Esophagus muscularis mucosa (tissue), 4 donors: ENCODE results near the gene SUMO1.

Source experiments
- EP300 ChIP-seq: sonication (generic); formaldehyde crosslinking; IDR thresholded peaks from one replicate; pipeline ENCODE4 v1.6.1; 2017; ENCODE audit warnings: antibody characterized with exemption
- POLR2A ChIP-seq: fragments of 450-650 bp; IDR thresholded peaks from one replicate; pipeline ENCODE4 v1.6.1; 2017; ENCODE audit warnings: antibody characterized with exemption, moderate library complexity, mild to moderate bottlenecking, low read depth
- POLR2AphosphoS5 ChIP-seq, 2 donors: sonication (generic); formaldehyde crosslinking; IDR thresholded peaks; one replicate each; pipeline ENCODE4 v1.6.1; 2017; ENCODE audit warnings: antibody characterized with exemption in 2 of 2
- TF ChIP-seq, protein P1 (sequence below), 3 experiments: fragments of 200-600 bp in 2 of 3; fragments of 450-650 bp in 1 of 3; sonication (generic) in 2 of 3; IDR thresholded peaks; one replicate each; pipeline ENCODE4 v1.5.1; 2017 to 2019; ENCODE audit warnings: antibody characterized with exemption in 3 of 3, mild to moderate bottlenecking in 2 of 3, moderate library complexity in 1 of 3

GRCh38 chr2:202238234-202239197 lies at the start of gene SUMO1:
- TF ChIP-seq, protein P1, sequence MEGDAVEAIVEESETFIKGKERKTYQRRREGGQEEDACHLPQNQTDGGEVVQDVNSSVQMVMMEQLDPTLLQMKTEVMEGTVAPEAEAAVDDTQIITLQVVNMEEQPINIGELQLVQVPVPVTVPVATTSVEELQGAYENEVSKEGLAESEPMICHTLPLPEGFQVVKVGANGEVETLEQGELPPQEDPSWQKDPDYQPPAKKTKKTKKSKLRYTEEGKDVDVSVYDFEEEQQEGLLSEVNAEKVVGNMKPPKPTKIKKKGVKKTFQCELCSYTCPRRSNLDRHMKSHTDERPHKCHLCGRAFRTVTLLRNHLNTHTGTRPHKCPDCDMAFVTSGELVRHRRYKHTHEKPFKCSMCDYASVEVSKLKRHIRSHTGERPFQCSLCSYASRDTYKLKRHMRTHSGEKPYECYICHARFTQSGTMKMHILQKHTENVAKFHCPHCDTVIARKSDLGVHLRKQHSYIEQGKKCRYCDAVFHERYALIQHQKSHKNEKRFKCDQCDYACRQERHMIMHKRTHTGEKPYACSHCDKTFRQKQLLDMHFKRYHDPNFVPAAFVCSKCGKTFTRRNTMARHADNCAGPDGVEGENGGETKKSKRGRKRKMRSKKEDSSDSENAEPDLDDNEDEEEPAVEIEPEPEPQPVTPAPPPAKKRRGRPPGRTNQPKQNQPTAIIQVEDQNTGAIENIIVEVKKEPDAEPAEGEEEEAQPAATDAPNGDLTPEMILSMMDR (IDR thresholded peaks at IDR 0.05) = no peak
- TF ChIP-seq POLR2AphosphoS5 (IDR thresholded peaks at IDR 0.05) (peak; percentile 92 to 94), POLR2A (no peak), EP300 (no peak)
